Activated naive CD4-positive, alpha-beta T cell treated with anti-CD3 and anti-CD28 coated beads for 36 hours (primary cell): ENCODE data around the gene SNRPA. TPM values are rescaled to one million over a fixed set of nuclear protein-coding genes. Genes with fewer than 3 reads are reported as not detected.

Experiments used
- CTCF ChIA-PET: fragments of 350-600 bp; sonication (Branson Sonifier 250); formaldehyde crosslinking; loops from one replicate; lab custom pipeline; 2021; ENCODE audit warnings: antibody characterized with exemption; lab: Charles Lee
- DNase-seq: peaks from one replicate; pipeline ENCODE4 v3.0.0-alpha.2; 2020
- H3K27ac Mint-ChIP-seq: one replicate; pipeline ENCODE4 v1.8.0; 2021; ENCODE audit warnings: mild to moderate bottlenecking, mixed read lengths
- H3K27me3 Mint-ChIP-seq: one replicate; pipeline ENCODE4 v1.8.0; 2021; ENCODE audit warnings: low read depth, mixed read lengths
- H3K36me3 Mint-ChIP-seq: one replicate; pipeline ENCODE4 v1.8.0; 2021; ENCODE audit warnings: low read depth, mixed read lengths
- H3K4me1 Mint-ChIP-seq: one replicate; pipeline ENCODE4 v1.8.0; 2021; ENCODE audit warnings: low read depth, mixed read lengths
- H3K4me3 Mint-ChIP-seq: one replicate; pipeline ENCODE4 v1.8.0; 2021; ENCODE audit warnings: mild to moderate bottlenecking, moderate library complexity, mixed read lengths
- H3K9me3 Mint-ChIP-seq: one replicate; pipeline ENCODE4 v1.8.0; 2021; ENCODE audit warnings: mixed read lengths
- intact Hi-C: fragments of 100-400 bp; cut with micrococcal nuclease; formaldehyde crosslinking; loops from one replicate; pipeline ENCODE4 v1.15.1; 2023
- total RNA-seq, 2 experiments: library from RNA; stranded (reverse); gene quantifications; one replicate each; pipeline ENCODE4 v1.2.3, GENCODE V29; 2021

SNRPA gene
- total RNA-seq, 2 experiments from 2014 or later: 264 to 312 TPM

GRCh38 chr19:40799558-40800338 is 48.7 kb downstream of the SNRPA start:
- CTCF ChIA-PET: interaction anchor here (0.6 to 1.1 kb wide), 2 partner anchors 20 to 83 kb away, joined by 3 read pairs; partner anchors contain the start of genes COQ8B and ITPKC
- intact Hi-C loops: loop anchor here (2.0 to 5.0 kb wide), 3 partner anchors 185 to 452 kb away; partner anchors contain the start of genes C19orf47, PLD3 and SERTAD3
- Mint-ChIP-seq H3K27ac (peak overlapping the region; percentile 95), H3K27me3 (no peaks in the 10 kb centered on the region), H3K36me3 (peaks cover 31% of the 10 kb centered on the region), H3K4me3 (peak overlapping the region; percentile 94), H3K4me1 (peaks cover 63% of the 10 kb centered on the region), H3K9me3 (no peaks in the 10 kb centered on the region)
- DNase-seq: peak; percentile 44

- Mint-ChIP-seq H3K9me3 (no peaks in the 10 kb centered on the region), H3K4me1 (peaks cover 70% of the 10 kb centered on the region), H3K36me3 (peaks cover 35% of the 10 kb centered on the region), H3K4me3 (peak overlapping the region; percentile 94), H3K27ac (peak overlapping the region; percentile 95), H3K27me3 (no peaks in the 10 kb centered on the region)
- CTCF ChIA-PET: no interaction called here
- intact Hi-C loops: no loop called here
- no peak for DNase-seq
Measured at GRCh38 chr19:40800339-40800996, 49.5 kb downstream of the SNRPA start.

GRCh38 chr19:40800997-40801377 is 50.0 kb downstream of the SNRPA start:
- Mint-ChIP-seq H3K9me3 (no peaks in the 10 kb centered on the region), H3K4me1 (peaks cover 75% of the 10 kb centered on the region), H3K27me3 (no peaks in the 10 kb centered on the region), H3K36me3 (peaks cover 35% of the 10 kb centered on the region), H3K27ac (peak overlapping the region; percentile 93), H3K4me3 (peak overlapping the region; percentile 94)
- no peak for DNase-seq
- CTCF ChIA-PET: no interaction called here
- intact Hi-C loops: no loop called here

- DNase-seq: no peak
- no peaks in the 10 kb centered on the region for H3K9me3 Mint-ChIP-seq
- H3K4me1 Mint-ChIP-seq: peaks cover 82% of the 10 kb centered on the region
- peak overlapping the region; percentile 93 for H3K27ac Mint-ChIP-seq
- no peaks in the 10 kb centered on the region for H3K27me3 Mint-ChIP-seq
- peak overlapping the region; percentile 68 for H3K4me3 Mint-ChIP-seq
- intact Hi-C loops: no loop called here
- peaks cover 36% of the 10 kb centered on the region for H3K36me3 Mint-ChIP-seq
- CTCF ChIA-PET: interaction anchor here (0.8 to 1.6 kb wide), 2 partner anchors 24 to 28 kb away, joined by 3 read pairs; no protein-coding TSS in a partner anchor
Measured at GRCh38 chr19:40801426-40802299, 50.7 kb downstream of the SNRPA start.

- H3K27ac Mint-ChIP-seq: peak overlapping the region; percentile 93
- no peaks in the 10 kb centered on the region for H3K27me3 Mint-ChIP-seq
- peaks cover 39% of the 10 kb centered on the region for H3K36me3 Mint-ChIP-seq
- no peaks in the 10 kb centered on the region for H3K9me3 Mint-ChIP-seq
- H3K4me1 Mint-ChIP-seq: peaks cover 86% of the 10 kb centered on the region
- CTCF ChIA-PET: interaction anchor here (0.8 to 1.6 kb wide), 3 partner anchors 9 to 29 kb away, joined by 3 read pairs; no protein-coding TSS in a partner anchor
- no peak for DNase-seq
- intact Hi-C loops: no loop called here
- H3K4me3 Mint-ChIP-seq: peak overlapping the region; percentile 68
Measured at GRCh38 chr19:40802300-40803169, 51.5 kb downstream of the SNRPA start.

- no peak for DNase-seq
- Mint-ChIP-seq H3K27ac (peak overlapping the region; percentile 93), H3K9me3 (no peaks in the 10 kb centered on the region), H3K36me3 (peaks cover 44% of the 10 kb centered on the region), H3K27me3 (no peaks in the 10 kb centered on the region), H3K4me1 (peaks cover 84% of the 10 kb centered on the region), H3K4me3 (peak overlapping the region; percentile 68)
- intact Hi-C loops: no loop called here
- CTCF ChIA-PET: interaction anchor here (0.9 to 1.6 kb wide), 3 partner anchors 8 to 26 kb away, joined by 3 read pairs; no protein-coding TSS in a partner anchor
Measured at GRCh38 chr19:40803170-40803856, 52.3 kb downstream of the SNRPA start.

- DNase-seq: peak; percentile 88
- Mint-ChIP-seq H3K4me3 (peak overlapping the region; percentile 68), H3K27ac (peak overlapping the region; percentile 93), H3K9me3 (no peaks in the 10 kb centered on the region), H3K4me1 (peaks cover 83% of the 10 kb centered on the region), H3K27me3 (no peaks in the 10 kb centered on the region), H3K36me3 (peaks cover 43% of the 10 kb centered on the region)
- intact Hi-C loops: loop anchor here (1.0 to 2.0 kb wide), 2 partner anchors 15 to 27 kb away; no protein-coding TSS in a partner anchor
- CTCF ChIA-PET: interaction anchor here (0.7 to 4.7 kb wide), 4 partner anchors 8 to 142 kb away, joined by 3 to 34 read pairs (median 16); no protein-coding TSS in a partner anchor
Measured at GRCh38 chr19:40803857-40804782, 53.1 kb downstream of the SNRPA start.

- H3K4me1 Mint-ChIP-seq: peaks cover 84% of the 10 kb centered on the region
- CTCF ChIA-PET: interaction anchor here (0.6 to 4.7 kb wide), 8 partner anchors 15 to 1365 kb away, joined by 3 to 34 read pairs (median 11); partner anchors contain the start of gene RAB4B
- peak overlapping the region; percentile 68 for H3K4me3 Mint-ChIP-seq
- intact Hi-C loops: loop anchor here (1.0 to 2.0 kb wide), 2 partner anchors 14 to 28 kb away; no protein-coding TSS in a partner anchor
- no peaks in the 10 kb centered on the region for H3K9me3 Mint-ChIP-seq
- DNase-seq: peak; percentile 43
- H3K27ac Mint-ChIP-seq: peak overlapping the region; percentile 93
- peaks cover 42% of the 10 kb centered on the region for H3K36me3 Mint-ChIP-seq
- H3K27me3 Mint-ChIP-seq: no peaks in the 10 kb centered on the region
Measured at GRCh38 chr19:40804783-40805242, 53.8 kb downstream of the SNRPA start.

- Mint-ChIP-seq H3K4me3 (peak overlapping the region; percentile 68), H3K36me3 (peaks cover 38% of the 10 kb centered on the region), H3K27me3 (no peaks in the 10 kb centered on the region), H3K9me3 (no peaks in the 10 kb centered on the region), H3K4me1 (peaks cover 84% of the 10 kb centered on the region), H3K27ac (peak overlapping the region; percentile 93)
- DNase-seq: peak; percentile 80
- CTCF ChIA-PET: interaction anchor here (0.6 to 4.7 kb wide), 8 partner anchors 14 to 1365 kb away, joined by 3 to 34 read pairs (median 11); partner anchors contain the start of genes COQ8B, ITPKC and RAB4B
- intact Hi-C loops: loop anchor here (2.0 kb wide), 1 partner anchor 13 kb away; no protein-coding TSS in a partner anchor
Measured at GRCh38 chr19:40805258-40805868, 54.4 kb downstream of the SNRPA start.
